ENCODE measurements around the gene CDH13. TPM values are rescaled to one million over a fixed set of nuclear protein-coding genes. Genes with fewer than 3 reads are reported as not detected.

CDH13 gene
- total RNA-seq, 1 donor = 102 TPM

GRCh38 chr16:83513008-83513755 is 886.4 kb downstream of the CDH13 start:
- peak overlapping the region; percentile 82 for H2AFZ ChIP-seq (ENCODE audit: low read length)
- peak; percentile 95 for DNase-seq (ENCODE audit: insufficient read length, low spot score, missing footprints)
- H3K36me3 ChIP-seq (ENCODE audit: insufficient read depth, low read length) = no peaks in the 10 kb centered on the region
- no peak overlapping the region for H3K4me3 ChIP-seq (ENCODE audit: insufficient read depth, low read length)
- no peak for TF ChIP-seq CTCF (IDR thresholded peaks at IDR 0.05; ENCODE audit: extremely low read depth, low read depth, low read length)
- H3K27ac ChIP-seq (ENCODE audit: low read depth, low read length) = peak overlapping the region; percentile 89
- H3K9me3 ChIP-seq (ENCODE audit: low read depth, low read length) = peaks cover 5% of the 10 kb centered on the region
- no peaks in the 10 kb centered on the region for H3K79me2 ChIP-seq (ENCODE audit: insufficient read depth, low read length)
- peak overlapping the region; percentile 53 for H3K4me2 ChIP-seq (ENCODE audit: insufficient read depth, low read length)
- no peaks in the 10 kb centered on the region for H4K20me1 ChIP-seq (ENCODE audit: insufficient read depth, low read length)
- H3K4me1 ChIP-seq (ENCODE audit: insufficient read depth, low read length) = peaks cover 9% of the 10 kb centered on the region
- H3K27me3 ChIP-seq (ENCODE audit: insufficient read depth, low read length) = no peaks in the 10 kb centered on the region

GRCh38 chr16:83515395-83515794 is 888.6 kb downstream of the CDH13 start:
- Histone ChIP-seq H3K36me3 (ENCODE audit: insufficient read depth, low read length) (no peaks in the 10 kb centered on the region), H2AFZ (ENCODE audit: low read length) (no peak overlapping the region), H3K4me3 (ENCODE audit: insufficient read depth, low read length) (no peak overlapping the region), H4K20me1 (ENCODE audit: insufficient read depth, low read length) (no peaks in the 10 kb centered on the region), H3K27ac (ENCODE audit: low read depth, low read length) (no peak overlapping the region), H3K79me2 (ENCODE audit: insufficient read depth, low read length) (no peaks in the 10 kb centered on the region), H3K9me3 (ENCODE audit: low read depth, low read length) (peaks cover 5% of the 10 kb centered on the region), H3K4me2 (ENCODE audit: insufficient read depth, low read length) (no peak overlapping the region), H3K4me1 (ENCODE audit: insufficient read depth, low read length) (peaks cover 9% of the 10 kb centered on the region), H3K27me3 (ENCODE audit: insufficient read depth, low read length) (no peaks in the 10 kb centered on the region)
- DNase-seq (ENCODE audit: insufficient read length, low spot score, missing footprints) = no peak
- no peak for TF ChIP-seq CTCF (IDR thresholded peaks at IDR 0.05; ENCODE audit: extremely low read depth, low read depth, low read length)

- no peak for TF ChIP-seq CTCF (IDR thresholded peaks at IDR 0.05; ENCODE audit: extremely low read depth, low read depth, low read length)
- Histone ChIP-seq H3K79me2 (ENCODE audit: insufficient read depth, low read length) (no peaks in the 10 kb centered on the region), H3K4me2 (ENCODE audit: insufficient read depth, low read length) (no peak overlapping the region), H3K4me1 (ENCODE audit: insufficient read depth, low read length) (peaks cover 9% of the 10 kb centered on the region), H3K9me3 (ENCODE audit: low read depth, low read length) (peaks cover 5% of the 10 kb centered on the region), H2AFZ (ENCODE audit: low read length) (no peak overlapping the region), H3K36me3 (ENCODE audit: insufficient read depth, low read length) (no peaks in the 10 kb centered on the region), H3K4me3 (ENCODE audit: insufficient read depth, low read length) (no peak overlapping the region), H3K27ac (ENCODE audit: low read depth, low read length) (no peak overlapping the region), H3K27me3 (ENCODE audit: insufficient read depth, low read length) (no peaks in the 10 kb centered on the region), H4K20me1 (ENCODE audit: insufficient read depth, low read length) (no peaks in the 10 kb centered on the region)
- DNase-seq (ENCODE audit: insufficient read length, low spot score, missing footprints) = no peak
Measured at GRCh38 chr16:83516931-83517330, 890.2 kb downstream of the CDH13 start.

- Histone ChIP-seq H3K4me2 (ENCODE audit: insufficient read depth, low read length) (no peak overlapping the region), H3K4me3 (ENCODE audit: insufficient read depth, low read length) (no peak overlapping the region), H3K79me2 (ENCODE audit: insufficient read depth, low read length) (no peaks in the 10 kb centered on the region), H3K4me1 (ENCODE audit: insufficient read depth, low read length) (peaks cover 9% of the 10 kb centered on the region), H3K36me3 (ENCODE audit: insufficient read depth, low read length) (no peaks in the 10 kb centered on the region), H3K9me3 (ENCODE audit: low read depth, low read length) (peaks cover 5% of the 10 kb centered on the region), H2AFZ (ENCODE audit: low read length) (no peak overlapping the region), H4K20me1 (ENCODE audit: insufficient read depth, low read length) (no peaks in the 10 kb centered on the region), H3K27ac (ENCODE audit: low read depth, low read length) (no peak overlapping the region), H3K27me3 (ENCODE audit: insufficient read depth, low read length) (no peaks in the 10 kb centered on the region)
- TF ChIP-seq CTCF (IDR thresholded peaks at IDR 0.05; ENCODE audit: extremely low read depth, low read depth, low read length) = no peak
- DNase-seq (ENCODE audit: insufficient read length, low spot score, missing footprints) = no peak
Measured at GRCh38 chr16:83517398-83517797, 890.6 kb downstream of the CDH13 start.
